CD14-positive monocyte (primary cell): ENCODE data around the gene KNDC1. TPM values are rescaled to one million over a fixed set of nuclear protein-coding genes. Genes with fewer than 3 reads are reported as not detected.

Source experiments
- DNase-seq, 3 donors: peaks; one replicate each; pipeline ENCODE4 v3.0.0-alpha.2; 2011 to 2022
- H2AFZ ChIP-seq: 2 replicates; pipeline ENCODE4 v1.6.0; 2012; ENCODE audit warnings: mild to moderate bottlenecking, low read depth, low read length, inconsistent platforms; ENCODE audit not compliant: insufficient read depth, poor library complexity, severe bottlenecking
- H3K27ac ChIP-seq, 2 donors: 1 replicate in 1 of 2; 2 replicates in 1 of 2; pipeline ENCODE4 v1.5.1; 2012 to 2013; ENCODE audit warnings: low read length in 2 of 2, control low read depth in 1 of 2, inconsistent platforms in 1 of 2, low read depth in 1 of 2, mild to moderate bottlenecking in 1 of 2
- H3K27me3 ChIP-seq, 2 donors: one replicate each; pipeline versions ENCODE4 v1.6.0 to v1.6.1; 2011 to 2013; ENCODE audit warnings: low read length in 2 of 2; ENCODE audit not compliant: control insufficient read depth in 2 of 2, insufficient read depth in 2 of 2
- H3K36me3 ChIP-seq, 2 donors: replicated peaks in 1 of 2; 1 replicate in 1 of 2; 2 replicates in 1 of 2; pipeline versions ENCODE4 v1.5.1 to v1.6.1; 2012 to 2013; ENCODE audit warnings: low read length in 2 of 2, control low read depth in 1 of 2, inconsistent platforms in 1 of 2, mild to moderate bottlenecking in 1 of 2; ENCODE audit not compliant: insufficient read depth in 2 of 2, control insufficient read depth in 1 of 2
- H3K4me1 ChIP-seq, 2 donors: 1 replicate in 1 of 2; 2 replicates in 1 of 2; pipeline versions ENCODE4 v1.5.1 to v1.6.1; 2012 to 2013; ENCODE audit warnings: low read length in 2 of 2, control low read depth in 1 of 2, inconsistent platforms in 1 of 2, mild to moderate bottlenecking in 1 of 2, moderate library complexity in 1 of 2; ENCODE audit not compliant: insufficient read depth in 2 of 2, control insufficient read depth in 1 of 2
- H3K4me2 ChIP-seq: replicated peaks from 2 replicates; pipeline ENCODE3; 2012; ENCODE audit warnings: low read length, moderate library complexity, mild to moderate bottlenecking; ENCODE audit not compliant: poor library complexity, severe bottlenecking; ENCODE audit errors: extremely low read depth
- H3K4me3 ChIP-seq, 3 experiments: fragments of 200-600 bp in 1 of 3; sonication (generic) in 1 of 3; replicated peaks in 1 of 3; 1 replicate in 2 of 3; 2 replicates in 1 of 3; pipeline ENCODE4 v1.5.1; 2011 to 2013; ENCODE audit warnings: low read length in 3 of 3, mild to moderate bottlenecking in 3 of 3, control low read depth in 2 of 3, low read depth in 2 of 3, inconsistent platforms in 1 of 3, moderate library complexity in 1 of 3
- H3K79me2 ChIP-seq: 2 replicates; pipeline ENCODE4 v1.6.0; 2012; ENCODE audit warnings: mild to moderate bottlenecking, control low read depth, inconsistent platforms, low read length, moderate library complexity; ENCODE audit not compliant: insufficient read depth
- H3K9ac ChIP-seq: 2 replicates; pipeline ENCODE4 v1.6.0; 2017; ENCODE audit warnings: low read length, mild to moderate bottlenecking; ENCODE audit not compliant: insufficient read depth, poor library complexity, severe bottlenecking
- H3K9me3 ChIP-seq, 2 donors: replicated peaks in 1 of 2; 1 replicate in 1 of 2; 2 replicates in 1 of 2; pipeline versions ENCODE4 v1.5.1 to v1.6.1; 2012 to 2013; ENCODE audit warnings: low read length in 2 of 2, control low read depth in 1 of 2; ENCODE audit not compliant: control insufficient read depth in 1 of 2, insufficient read depth in 1 of 2
- H4K20me1 ChIP-seq: 2 replicates; pipeline ENCODE4 v1.6.0; 2012; ENCODE audit warnings: mild to moderate bottlenecking, low read length, control low read depth, moderate library complexity; ENCODE audit not compliant: insufficient read depth
- H3K27ac Mint-ChIP-seq, 7 donors: one replicate each; pipeline ENCODE4 v1.8.0; 2020; ENCODE audit warnings: mild to moderate bottlenecking in 7 of 7, mixed read lengths in 7 of 7, moderate library complexity in 6 of 7, inconsistent platforms in 2 of 7
- H3K27me3 Mint-ChIP-seq, 3 donors: one replicate each; pipeline ENCODE4 v1.8.0; 2021 to 2022; ENCODE audit warnings: low read depth in 3 of 3, mild to moderate bottlenecking in 3 of 3, mixed read lengths in 3 of 3, moderate library complexity in 3 of 3, inconsistent platforms in 1 of 3
- H3K36me3 Mint-ChIP-seq, 2 donors: one replicate each; pipeline ENCODE4 v1.8.0; 2020; ENCODE audit warnings: mixed read lengths in 2 of 2, inconsistent platforms in 1 of 2, mild to moderate bottlenecking in 1 of 2
- H3K4me1 Mint-ChIP-seq: one replicate; pipeline ENCODE4 v1.8.0; 2020; ENCODE audit warnings: mild to moderate bottlenecking, mixed read lengths
- H3K4me3 Mint-ChIP-seq, 2 donors: one replicate each; pipeline ENCODE4 v1.8.0; 2020; ENCODE audit warnings: mild to moderate bottlenecking in 2 of 2, mixed read lengths in 2 of 2, moderate library complexity in 1 of 2
- H3K9me3 Mint-ChIP-seq, 7 donors: one replicate each; pipeline ENCODE4 v1.8.0; 2020 to 2022; ENCODE audit warnings: mixed read lengths in 7 of 7, mild to moderate bottlenecking in 6 of 7, moderate library complexity in 6 of 7, inconsistent platforms in 2 of 7
- CTCF ChIP-seq: fragments of 200-600 bp; IDR thresholded peaks from one replicate; pipeline ENCODE4 v1.8.0; 2022; ENCODE audit warnings: antibody characterized with exemption, mild to moderate bottlenecking
- WGBS: methylation state at CpG from one replicate; pipeline ENCODE4 v1.1.5; 2013; ENCODE audit warnings: missing lambda C conversion rate; ENCODE audit not compliant: insufficient coverage; 5-methylcytosine and 5-hydroxymethylcytosine counted together
- intact Hi-C, 2 donors: fragments of 100-400 bp; cut with micrococcal nuclease; formaldehyde crosslinking; loops; one replicate each; pipeline versions ENCODE4 v1.15.0 to v1.15.1; 2023
- polyA plus RNA-seq, 3 donors: library from polyadenylated mRNA; depleted of rRNA in 1 of 3; unstranded in 2 of 3; stranded (reverse) in 1 of 3; fragments of 300-500 nt in 2 of 3; fragments of >200 nt in 1 of 3; fragmentation: Illumina TruSeq in 2 of 3; gene quantifications; 1 replicate in 2 of 3; 2 replicates in 1 of 3; pipeline ENCODE4 v1.2.3, GENCODE V29; 2012 to 2021

Gene KNDC1
- polyA plus RNA-seq, 3 donors, result 0.22 to 0.80 TPM; not detected in 1

- no peak overlapping the region for H3K27ac ChIP-seq
- peaks cover 0 to 14% of the 10 kb centered on the region in 2 donors for H3K27me3 ChIP-seq
- H3K4me1 ChIP-seq, result peaks cover 17 to 34% of the 10 kb centered on the region in 2 donors
- no peak overlapping the region for H2AFZ ChIP-seq
- H3K4me1 Mint-ChIP-seq, result peaks cover 32% of the 10 kb centered on the region
- H4K20me1 ChIP-seq, result no peaks in the 10 kb centered on the region
- no peaks in the 10 kb centered on the region for H3K9me3 ChIP-seq
- H3K4me3 ChIP-seq, result no peak overlapping the region
- H3K36me3 Mint-ChIP-seq, result no peaks in the 10 kb centered on the region
- WGBS, result 72% methylated on average over 10 of the region's 21 CpGs
- H3K9me3 Mint-ChIP-seq, result no peaks in the 10 kb centered on the region
- H3K4me3 Mint-ChIP-seq, result peak overlapping the region in 1 of 2 donors; percentile 26
- intact Hi-C loops, result loop anchor here in 1 of 2 donors (10.0 kb wide), 1 partner anchor 234 kb away; no protein-coding TSS in a partner anchor
- no peaks in the 10 kb centered on the region for H3K36me3 ChIP-seq
- no peak for DNase-seq
- peaks cover 17 to 39% (median 20%) of the 10 kb centered on the region in 3 donors for H3K27me3 Mint-ChIP-seq
- H3K79me2 ChIP-seq, result no peaks in the 10 kb centered on the region
- H3K4me2 ChIP-seq, result no peak overlapping the region
- no peak overlapping the region for H3K9ac ChIP-seq
- no peak for TF ChIP-seq CTCF
- H3K27ac Mint-ChIP-seq, result no peak overlapping the region
Observed at GRCh38 chr10:133249094-133249780, 89.2 kb downstream of the KNDC1 start.

GRCh38 chr10:133249975-133250754 is 90.1 kb downstream of the KNDC1 start:
- Histone ChIP-seq H3K9me3 (no peaks in the 10 kb centered on the region), H4K20me1 (no peaks in the 10 kb centered on the region), H3K4me2 (no peak overlapping the region), H2AFZ (no peak overlapping the region), H3K9ac (no peak overlapping the region), H3K27ac (no peak overlapping the region), H3K4me3 (no peak overlapping the region), H3K36me3 (no peaks in the 10 kb centered on the region), H3K27me3 (peaks cover 0 to 14% of the 10 kb centered on the region in 2 donors), H3K79me2 (no peaks in the 10 kb centered on the region), H3K4me1 (peaks cover 20 to 43% of the 10 kb centered on the region in 2 donors)
- Mint-ChIP-seq H3K36me3 (no peaks in the 10 kb centered on the region), H3K27ac (peak overlapping the region in 5 of 7 donors; percentile 1 to 71 (median 7)), H3K27me3 (peaks cover 14 to 35% (median 18%) of the 10 kb centered on the region in 3 donors), H3K4me1 (peaks cover 39% of the 10 kb centered on the region), H3K4me3 (peak overlapping the region in 1 of 2 donors; percentile 31), H3K9me3 (no peaks in the 10 kb centered on the region)
- TF ChIP-seq CTCF, result no peak
- no peak for DNase-seq
- 75% methylated on average over 4 of the region's 11 CpGs for WGBS
- intact Hi-C loops, result loop anchor here (10.0 kb wide), 2 partner anchors 105 to 235 kb away; no protein-coding TSS in a partner anchor
